Parathyroid adenoma (tissue), 2 donors: ENCODE data around the gene NFATC3.
A peak's percentile ranks its signal among the peaks of the same experiment; 100 is the strongest.

Experiments
- H2AFZ ChIP-seq: fragments of 300-600 bp; sonication (generic); one replicate; pipeline ENCODE4 v1.7.0; 2017; ENCODE audit warnings: antibody characterized with exemption, mild to moderate bottlenecking
- H3K27ac ChIP-seq: fragments of 300-600 bp; sonication (generic); one replicate; pipeline ENCODE4 v1.7.0; 2017
- H3K27me3 ChIP-seq: fragments of 300-600 bp; sonication (generic); one replicate; pipeline ENCODE4 v1.7.0; 2017; ENCODE audit warnings: low read length; ENCODE audit not compliant: control insufficient read depth, insufficient read depth
- H3K36me3 ChIP-seq: fragments of 300-600 bp; sonication (generic); one replicate; pipeline ENCODE4 v1.7.0; 2017; ENCODE audit warnings: low read length; ENCODE audit not compliant: control insufficient read depth, insufficient read depth
- H3K4me1 ChIP-seq: fragments of 300-600 bp; sonication (generic); one replicate; pipeline ENCODE4 v1.7.0; 2017; ENCODE audit warnings: control low read depth
- H3K4me2 ChIP-seq: fragments of 300-600 bp; sonication (generic); one replicate; pipeline ENCODE4 v1.7.0; 2017; ENCODE audit warnings: low read length
- H3K4me3 ChIP-seq: fragments of 300-600 bp; sonication (generic); one replicate; pipeline ENCODE4 v1.7.0; 2017; ENCODE audit warnings: low read depth, low read length
- H3K79me2 ChIP-seq: fragments of 300-600 bp; sonication (generic); one replicate; pipeline ENCODE4 v1.7.0; 2017; ENCODE audit warnings: control low read depth
- H3K9ac ChIP-seq: fragments of 300-600 bp; sonication (generic); one replicate; pipeline ENCODE4 v1.7.0; 2017; ENCODE audit warnings: mild to moderate bottlenecking
- H3K9me3 ChIP-seq: fragments of 300-600 bp; sonication (generic); one replicate; pipeline ENCODE4 v1.7.0; 2017; ENCODE audit warnings: low read length; ENCODE audit not compliant: control insufficient read depth
- TF ChIP-seq, protein P1 (sequence below): fragments of 300-600 bp; sonication (generic); IDR thresholded peaks from one replicate; pipeline ENCODE4 v1.7.0; 2017; ENCODE audit warnings: antibody characterized with exemption, mild to moderate bottlenecking
- donor health status: primary hyperparathyroidism.

Gene NFATC3

DNA sequence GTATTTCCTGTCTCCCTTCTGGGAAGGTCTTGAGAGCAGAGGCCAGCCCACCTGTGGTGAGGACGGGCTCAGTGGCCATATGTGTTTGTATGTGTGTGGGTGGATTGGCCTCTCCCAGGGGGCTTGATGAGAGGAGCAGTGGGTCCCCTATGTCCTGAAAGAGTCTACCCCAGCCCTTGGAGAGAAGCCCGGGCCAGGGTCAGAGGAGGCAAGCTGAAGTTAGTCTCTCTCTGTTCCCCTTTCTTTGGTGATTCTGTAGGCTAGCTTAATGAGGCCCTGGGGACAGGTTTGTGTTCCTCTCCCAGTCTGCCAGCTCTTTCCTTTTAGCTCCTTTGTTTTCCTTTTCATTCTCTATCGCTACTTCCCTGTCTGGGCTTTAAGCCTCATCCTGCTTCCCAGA lies 23.8 kb upstream of the NFATC3 start:
- peaks cover 22% of the 10 kb centered on the region for H3K4me1 ChIP-seq
- H3K79me2 ChIP-seq, result no peaks in the 10 kb centered on the region
- H2AFZ ChIP-seq, result no peak overlapping the region
- no peaks in the 10 kb centered on the region for H3K36me3 ChIP-seq
- H3K4me2 ChIP-seq, result no peak overlapping the region
- H3K27ac ChIP-seq, result no peak overlapping the region
- H3K9ac ChIP-seq, result no peak overlapping the region
- TF ChIP-seq, protein P1, sequence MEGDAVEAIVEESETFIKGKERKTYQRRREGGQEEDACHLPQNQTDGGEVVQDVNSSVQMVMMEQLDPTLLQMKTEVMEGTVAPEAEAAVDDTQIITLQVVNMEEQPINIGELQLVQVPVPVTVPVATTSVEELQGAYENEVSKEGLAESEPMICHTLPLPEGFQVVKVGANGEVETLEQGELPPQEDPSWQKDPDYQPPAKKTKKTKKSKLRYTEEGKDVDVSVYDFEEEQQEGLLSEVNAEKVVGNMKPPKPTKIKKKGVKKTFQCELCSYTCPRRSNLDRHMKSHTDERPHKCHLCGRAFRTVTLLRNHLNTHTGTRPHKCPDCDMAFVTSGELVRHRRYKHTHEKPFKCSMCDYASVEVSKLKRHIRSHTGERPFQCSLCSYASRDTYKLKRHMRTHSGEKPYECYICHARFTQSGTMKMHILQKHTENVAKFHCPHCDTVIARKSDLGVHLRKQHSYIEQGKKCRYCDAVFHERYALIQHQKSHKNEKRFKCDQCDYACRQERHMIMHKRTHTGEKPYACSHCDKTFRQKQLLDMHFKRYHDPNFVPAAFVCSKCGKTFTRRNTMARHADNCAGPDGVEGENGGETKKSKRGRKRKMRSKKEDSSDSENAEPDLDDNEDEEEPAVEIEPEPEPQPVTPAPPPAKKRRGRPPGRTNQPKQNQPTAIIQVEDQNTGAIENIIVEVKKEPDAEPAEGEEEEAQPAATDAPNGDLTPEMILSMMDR, result no peak
- H3K27me3 ChIP-seq, result no peaks in the 10 kb centered on the region
- no peak overlapping the region for H3K4me3 ChIP-seq
- H3K9me3 ChIP-seq, result no peaks in the 10 kb centered on the region

DNA sequence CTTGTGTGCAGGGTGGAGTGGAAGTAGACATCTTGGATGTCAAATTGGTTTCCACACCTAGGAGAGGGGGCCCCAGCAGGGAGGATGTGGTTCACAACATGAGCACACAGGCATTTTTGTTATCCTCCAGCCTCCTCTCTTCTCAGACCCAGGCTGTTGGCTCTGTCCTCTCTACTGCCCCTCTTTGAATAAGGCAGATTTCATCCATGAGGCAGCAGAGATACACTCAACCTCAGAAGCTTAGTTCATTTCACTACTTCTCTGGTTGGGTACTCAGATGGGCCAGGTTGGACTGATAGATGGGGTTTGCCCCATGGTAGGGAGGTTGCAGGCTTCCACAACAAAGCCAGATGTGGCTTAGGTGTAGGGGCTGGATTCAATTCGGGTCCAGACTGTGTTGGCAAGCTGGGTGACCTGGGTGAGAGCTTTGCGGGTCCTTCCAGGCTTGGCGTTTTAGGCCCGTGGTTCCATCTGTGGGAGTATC lies 22.2 kb upstream of the NFATC3 start:
- Histone ChIP-seq H3K79me2 (no peaks in the 10 kb centered on the region), H3K27ac (no peak overlapping the region), H3K4me1 (peaks cover 27% of the 10 kb centered on the region), H2AFZ (no peak overlapping the region), H3K9me3 (no peaks in the 10 kb centered on the region), H3K4me2 (no peak overlapping the region), H3K4me3 (no peak overlapping the region), H3K36me3 (no peaks in the 10 kb centered on the region), H3K27me3 (no peaks in the 10 kb centered on the region), H3K9ac (no peak overlapping the region)
- TF ChIP-seq, protein P1, result no peak

DNA sequence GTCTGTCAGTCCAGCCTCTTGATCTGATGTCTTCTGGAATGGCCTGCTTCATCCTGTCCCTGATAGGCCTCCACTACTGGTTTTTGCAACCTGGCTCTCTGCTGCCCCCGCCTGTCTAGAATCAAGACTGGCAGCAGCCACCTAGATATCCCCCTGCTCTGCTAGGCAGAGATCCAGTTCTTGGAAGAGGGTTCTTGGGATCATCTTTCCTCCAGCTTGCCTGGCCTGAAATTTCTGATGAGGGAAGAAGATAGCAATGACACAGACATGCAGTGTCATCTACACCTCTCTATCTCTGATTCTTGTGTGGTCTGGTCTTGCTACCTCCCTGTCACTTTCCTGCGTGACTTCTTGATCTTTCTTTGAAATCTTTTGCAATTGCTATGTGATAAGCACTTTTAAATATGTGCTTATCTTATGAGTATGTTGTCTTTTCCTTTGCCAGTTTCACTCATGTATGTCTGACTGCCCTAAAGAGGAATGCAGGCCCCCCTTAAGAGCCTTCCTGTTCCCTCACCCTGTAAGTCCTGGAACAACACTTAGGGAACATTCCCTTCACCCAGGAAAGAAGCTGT lies 20.3 kb upstream of the NFATC3 start:
- H3K4me2 ChIP-seq, result peak overlapping the region; percentile 25
- no peak overlapping the region for H3K9ac ChIP-seq
- no peaks in the 10 kb centered on the region for H3K27me3 ChIP-seq
- H3K4me1 ChIP-seq, result peaks cover 42% of the 10 kb centered on the region
- peak overlapping the region; percentile 89 for H3K27ac ChIP-seq
- peak overlapping the region; percentile 64 for H2AFZ ChIP-seq
- no peaks in the 10 kb centered on the region for H3K36me3 ChIP-seq
- H3K4me3 ChIP-seq, result peak overlapping the region; percentile 24
- H3K79me2 ChIP-seq, result no peaks in the 10 kb centered on the region
- no peaks in the 10 kb centered on the region for H3K9me3 ChIP-seq
- TF ChIP-seq, protein P1, result peak; percentile 94

DNA sequence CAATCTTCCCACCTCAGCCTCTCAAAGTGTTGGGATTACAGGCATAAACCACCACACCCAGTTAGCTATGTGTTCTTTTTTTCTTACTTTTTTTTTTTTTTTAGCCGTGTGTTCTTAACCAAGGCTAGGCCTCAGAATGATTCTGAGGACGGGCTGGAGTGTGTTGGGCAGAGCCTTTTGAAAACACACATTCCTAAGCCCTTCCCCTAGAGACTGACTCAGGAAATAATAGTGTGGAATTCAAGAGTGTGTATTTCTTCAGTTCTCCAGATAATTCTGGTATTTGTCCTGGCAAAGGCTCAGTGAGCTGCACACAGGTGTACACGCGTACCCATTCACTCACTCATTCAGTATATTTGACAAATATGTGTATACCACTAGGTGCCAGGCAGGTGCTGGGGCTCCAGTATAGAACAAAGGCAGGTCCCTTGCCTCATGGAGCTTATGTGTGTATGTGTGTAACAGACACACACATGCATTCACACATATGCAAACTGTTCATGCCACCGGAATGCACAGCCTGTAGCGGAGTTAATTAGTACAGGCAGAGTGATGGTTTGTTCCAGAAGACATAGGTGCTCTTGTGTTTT lies 19.4 kb upstream of the NFATC3 start:
- Histone ChIP-seq H2AFZ (no peak overlapping the region), H3K4me3 (no peak overlapping the region), H3K79me2 (no peaks in the 10 kb centered on the region), H3K4me1 (peaks cover 51% of the 10 kb centered on the region), H3K36me3 (no peaks in the 10 kb centered on the region), H3K9me3 (no peaks in the 10 kb centered on the region), H3K9ac (no peak overlapping the region), H3K27me3 (no peaks in the 10 kb centered on the region), H3K27ac (peak overlapping the region; percentile 89), H3K4me2 (peak overlapping the region; percentile 31)
- TF ChIP-seq, protein P1, result no peak

DNA sequence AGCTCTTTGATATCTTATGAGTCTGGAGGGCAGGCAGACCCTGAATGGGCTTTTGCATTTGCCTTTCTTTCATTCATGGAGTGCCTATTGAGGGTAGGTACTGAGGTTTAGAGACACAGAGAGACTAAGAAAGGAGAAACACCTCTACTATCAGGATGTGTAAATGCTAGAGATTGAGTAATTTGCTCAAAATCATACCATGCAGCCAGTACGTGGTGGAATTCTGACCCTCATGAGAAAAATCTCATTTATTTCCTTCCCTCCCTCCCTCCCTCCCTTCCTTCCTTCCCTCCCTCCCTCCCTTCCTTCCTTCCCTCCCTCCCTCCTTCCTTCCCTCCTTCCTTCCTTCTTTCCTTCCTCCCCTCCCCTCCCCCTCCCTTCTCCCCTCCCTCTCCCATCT lies 18.4 kb upstream of the NFATC3 start:
- H3K9me3 ChIP-seq, result no peaks in the 10 kb centered on the region
- H2AFZ ChIP-seq, result no peak overlapping the region
- H3K4me2 ChIP-seq, result no peak overlapping the region
- no peaks in the 10 kb centered on the region for H3K79me2 ChIP-seq
- H3K36me3 ChIP-seq, result no peaks in the 10 kb centered on the region
- H3K4me1 ChIP-seq, result peaks cover 61% of the 10 kb centered on the region
- TF ChIP-seq, protein P1, result no peak
- H3K9ac ChIP-seq, result no peak overlapping the region
- no peak overlapping the region for H3K4me3 ChIP-seq
- H3K27ac ChIP-seq, result peak overlapping the region; percentile 41
- H3K27me3 ChIP-seq, result no peaks in the 10 kb centered on the region
